HepG2 (cell line): Measurements from ENCODE around the gene VAMP8. TPM values are rescaled to one million over a fixed set of nuclear protein-coding genes. Genes with fewer than 3 reads are reported as not detected.

Experiments used
- BCL6 ChIP-seq: IDR thresholded peaks from 2 replicates; pipeline ENCODE4 v1.6.1; 2016; ENCODE audit warnings: missing genetic modification reagents, missing compliant biosample characterization
- HNRNPK ChIP-seq: fragments of 200-400 bp; formaldehyde crosslinking; IDR thresholded peaks from 2 replicates; pipeline ENCODE4 v1.6.1; 2018; ENCODE audit warnings: low read length, low read depth, moderate library complexity, mild to moderate bottlenecking; ENCODE audit not compliant: poor library complexity, severe bottlenecking
- JDP2 ChIP-seq: sonication (generic); formaldehyde crosslinking; IDR thresholded peaks from 2 replicates; pipeline ENCODE4 v1.8.1; 2022; ENCODE audit warnings: missing genetic modification reagents, borderline replicate concordance
- PCBP1 ChIP-seq: fragments of 200-400 bp; formaldehyde crosslinking; IDR thresholded peaks from 2 replicates; pipeline ENCODE4 v1.6.1; 2017; ENCODE audit warnings: mild to moderate bottlenecking, low read depth, low read length, borderline replicate concordance
- SUZ12 ChIP-seq: fragments of 150-350 bp; IDR thresholded peaks from 2 replicates; pipeline ENCODE4 v1.6.1; 2014; ENCODE audit warnings: low read depth, low read length
- TOE1 ChIP-seq: sonication (generic); formaldehyde crosslinking; IDR thresholded peaks from 2 replicates; pipeline ENCODE4 v1.4.0; 2020; ENCODE audit warnings: mild to moderate bottlenecking, missing genetic modification reagents
- ZFP37 ChIP-seq: sonication (generic); formaldehyde crosslinking; IDR thresholded peaks from 2 replicates; pipeline ENCODE4 v1.4.0; 2020; ENCODE audit warnings: missing genetic modification reagents, borderline replicate concordance
- ZIK1 ChIP-seq: sonication (generic); formaldehyde crosslinking; IDR thresholded peaks from 2 replicates; pipeline ENCODE4 v1.5.0; 2020; ENCODE audit warnings: mild to moderate bottlenecking, low read depth, missing genetic modification reagents, borderline replicate concordance
- ZNF747 ChIP-seq: sonication (generic); formaldehyde crosslinking; IDR thresholded peaks from 2 replicates; pipeline ENCODE4 v1.8.1; 2023; ENCODE audit warnings: missing genetic modification reagents, mild to moderate bottlenecking, borderline replicate concordance
- polyA plus RNA-seq, 8 experiments: library from polyadenylated mRNA; depleted of rRNA in 3 of 8; stranded (reverse) in 7 of 8; unstranded in 1 of 8; fragments of >200 nt; fragmentation: Illumina TruSeq in 4 of 8; extraction: Trizol in 4 of 8; gene quantifications; 2 replicates each; pipeline versions ENCODE4 v1.2.1 to v1.2.3, GENCODE V29; 2011 to 2016; ENCODE audit warnings: low read depth in 4 of 8, missing spikeins in 1 of 8, mixed read lengths in 1 of 8; ENCODE audit not compliant: insufficient read depth in 1 of 8
- total RNA-seq, 5 experiments: library from RNA; depleted of rRNA; stranded (reverse); fragments of >200 nt; fragmentation: Illumina TruSeq; extraction: Trizol; gene quantifications; 2 replicates each; pipeline ENCODE4 v1.2.3, GENCODE V29; 2016; ENCODE audit warnings: low read depth in 1 of 5
- TF ChIP-seq, protein P1 (sequence below): sonication (generic); formaldehyde crosslinking; IDR thresholded peaks from 2 replicates; pipeline ENCODE4 v1.5.0; 2020; ENCODE audit warnings: missing genetic modification reagents
- TF ChIP-seq, protein P2 (sequence below): sonication (generic); formaldehyde crosslinking; IDR thresholded peaks from 2 replicates; pipeline ENCODE4 v1.4.0; 2020; ENCODE audit warnings: missing genetic modification reagents, borderline replicate concordance
- TF ChIP-seq, protein P3 (sequence below): sonication (generic); formaldehyde crosslinking; IDR thresholded peaks from 2 replicates; pipeline ENCODE4 v1.4.0; 2020; ENCODE audit warnings: mild to moderate bottlenecking, missing genetic modification reagents
- TF ChIP-seq, protein P4 (sequence below): IDR thresholded peaks from 2 replicates; pipeline ENCODE4 v1.4.0; 2020; ENCODE audit warnings: mild to moderate bottlenecking, missing genetic modification reagents

Gene VAMP8
- total and polyA plus RNA-seq, 2 of the 13 experiments (the other 11 are each of a cell fraction or from before 2014, with no cell fraction given), result 83.3 to 157 TPM

DNA sequence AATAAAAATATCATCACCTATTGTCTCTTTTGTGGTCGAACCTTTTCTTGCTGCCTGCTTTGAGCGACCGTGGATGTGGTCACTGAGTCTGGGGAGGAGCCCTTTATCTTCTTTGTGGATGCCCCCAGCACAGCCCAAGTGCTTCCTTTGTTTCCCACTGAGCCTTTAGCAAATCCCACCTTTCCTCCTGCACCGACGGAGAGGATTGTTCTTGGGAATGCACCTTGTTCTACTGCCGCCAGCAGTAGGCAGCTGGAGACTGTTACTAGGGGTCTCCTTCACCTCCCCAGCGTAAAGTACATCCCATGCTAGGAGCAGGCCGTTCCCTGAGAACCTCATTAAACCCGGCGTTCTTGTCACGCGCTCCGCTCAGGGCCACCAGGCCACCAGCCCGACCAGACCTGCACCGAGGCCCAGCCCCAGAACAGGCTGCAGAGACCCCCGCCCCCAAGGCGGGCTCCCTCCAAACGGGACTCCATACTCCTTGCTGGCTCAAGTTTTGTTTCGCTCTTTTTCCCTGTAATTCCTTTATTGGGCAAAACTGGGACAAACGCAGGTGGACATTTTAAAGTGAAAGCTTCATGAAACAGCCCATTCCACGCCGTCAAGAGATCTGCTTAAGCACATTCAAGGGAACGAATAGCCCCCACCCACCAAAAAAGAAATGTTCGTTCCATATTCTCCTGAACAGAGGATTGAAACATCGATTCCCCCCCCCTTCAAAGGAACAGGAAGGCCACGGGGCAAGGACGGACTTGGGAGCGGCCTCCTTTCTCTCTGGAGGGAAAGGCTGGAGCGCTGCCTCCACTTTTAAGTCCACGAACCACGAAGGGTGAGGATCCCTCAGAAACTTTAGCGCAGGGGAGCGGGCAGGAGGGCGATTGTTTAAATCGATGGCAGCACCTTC is 39.5 kb upstream of the VAMP8 start (continued):
- TF ChIP-seq ZNF747 (CRISPR knock-in tag) (peak; percentile 33; the same call in 1 of the 2 replicates), ZIK1 (peak; percentile 56), JDP2 (CRISPR knock-in tag) (no peak), BCL6 (CRISPR knock-in tag) (no peak), ZFP37 (CRISPR knock-in tag) (no peak; the same call in 1 of the 2 replicates), HNRNPK (no peak), PCBP1 (0 out of 2 replicates have a peak, but pooled peaks have one; percentile 33), SUZ12 (no peak), TOE1 (CRISPR knock-in tag) (0 out of 2 replicates have a peak, but pooled peaks have one; percentile 4)
- TF ChIP-seq, protein P1, sequence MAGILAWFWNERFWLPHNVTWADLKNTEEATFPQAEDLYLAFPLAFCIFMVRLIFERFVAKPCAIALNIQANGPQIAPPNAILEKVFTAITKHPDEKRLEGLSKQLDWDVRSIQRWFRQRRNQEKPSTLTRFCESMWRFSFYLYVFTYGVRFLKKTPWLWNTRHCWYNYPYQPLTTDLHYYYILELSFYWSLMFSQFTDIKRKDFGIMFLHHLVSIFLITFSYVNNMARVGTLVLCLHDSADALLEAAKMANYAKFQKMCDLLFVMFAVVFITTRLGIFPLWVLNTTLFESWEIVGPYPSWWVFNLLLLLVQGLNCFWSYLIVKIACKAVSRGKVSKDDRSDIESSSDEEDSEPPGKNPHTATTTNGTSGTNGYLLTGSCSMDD (CRISPR knock-in tag), result no peak
- TF ChIP-seq, protein P2, sequence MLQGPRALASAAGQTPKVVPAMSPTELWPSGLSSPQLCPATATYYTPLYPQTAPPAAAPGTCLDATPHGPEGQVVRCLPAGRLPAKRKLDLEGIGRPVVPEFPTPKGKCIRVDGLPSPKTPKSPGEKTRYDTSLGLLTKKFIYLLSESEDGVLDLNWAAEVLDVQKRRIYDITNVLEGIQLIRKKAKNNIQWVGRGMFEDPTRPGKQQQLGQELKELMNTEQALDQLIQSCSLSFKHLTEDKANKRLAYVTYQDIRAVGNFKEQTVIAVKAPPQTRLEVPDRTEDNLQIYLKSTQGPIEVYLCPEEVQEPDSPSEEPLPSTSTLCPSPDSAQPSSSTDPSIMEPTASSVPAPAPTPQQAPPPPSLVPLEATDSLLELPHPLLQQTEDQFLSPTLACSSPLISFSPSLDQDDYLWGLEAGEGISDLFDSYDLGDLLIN, result no peak
- TF ChIP-seq, protein P3, sequence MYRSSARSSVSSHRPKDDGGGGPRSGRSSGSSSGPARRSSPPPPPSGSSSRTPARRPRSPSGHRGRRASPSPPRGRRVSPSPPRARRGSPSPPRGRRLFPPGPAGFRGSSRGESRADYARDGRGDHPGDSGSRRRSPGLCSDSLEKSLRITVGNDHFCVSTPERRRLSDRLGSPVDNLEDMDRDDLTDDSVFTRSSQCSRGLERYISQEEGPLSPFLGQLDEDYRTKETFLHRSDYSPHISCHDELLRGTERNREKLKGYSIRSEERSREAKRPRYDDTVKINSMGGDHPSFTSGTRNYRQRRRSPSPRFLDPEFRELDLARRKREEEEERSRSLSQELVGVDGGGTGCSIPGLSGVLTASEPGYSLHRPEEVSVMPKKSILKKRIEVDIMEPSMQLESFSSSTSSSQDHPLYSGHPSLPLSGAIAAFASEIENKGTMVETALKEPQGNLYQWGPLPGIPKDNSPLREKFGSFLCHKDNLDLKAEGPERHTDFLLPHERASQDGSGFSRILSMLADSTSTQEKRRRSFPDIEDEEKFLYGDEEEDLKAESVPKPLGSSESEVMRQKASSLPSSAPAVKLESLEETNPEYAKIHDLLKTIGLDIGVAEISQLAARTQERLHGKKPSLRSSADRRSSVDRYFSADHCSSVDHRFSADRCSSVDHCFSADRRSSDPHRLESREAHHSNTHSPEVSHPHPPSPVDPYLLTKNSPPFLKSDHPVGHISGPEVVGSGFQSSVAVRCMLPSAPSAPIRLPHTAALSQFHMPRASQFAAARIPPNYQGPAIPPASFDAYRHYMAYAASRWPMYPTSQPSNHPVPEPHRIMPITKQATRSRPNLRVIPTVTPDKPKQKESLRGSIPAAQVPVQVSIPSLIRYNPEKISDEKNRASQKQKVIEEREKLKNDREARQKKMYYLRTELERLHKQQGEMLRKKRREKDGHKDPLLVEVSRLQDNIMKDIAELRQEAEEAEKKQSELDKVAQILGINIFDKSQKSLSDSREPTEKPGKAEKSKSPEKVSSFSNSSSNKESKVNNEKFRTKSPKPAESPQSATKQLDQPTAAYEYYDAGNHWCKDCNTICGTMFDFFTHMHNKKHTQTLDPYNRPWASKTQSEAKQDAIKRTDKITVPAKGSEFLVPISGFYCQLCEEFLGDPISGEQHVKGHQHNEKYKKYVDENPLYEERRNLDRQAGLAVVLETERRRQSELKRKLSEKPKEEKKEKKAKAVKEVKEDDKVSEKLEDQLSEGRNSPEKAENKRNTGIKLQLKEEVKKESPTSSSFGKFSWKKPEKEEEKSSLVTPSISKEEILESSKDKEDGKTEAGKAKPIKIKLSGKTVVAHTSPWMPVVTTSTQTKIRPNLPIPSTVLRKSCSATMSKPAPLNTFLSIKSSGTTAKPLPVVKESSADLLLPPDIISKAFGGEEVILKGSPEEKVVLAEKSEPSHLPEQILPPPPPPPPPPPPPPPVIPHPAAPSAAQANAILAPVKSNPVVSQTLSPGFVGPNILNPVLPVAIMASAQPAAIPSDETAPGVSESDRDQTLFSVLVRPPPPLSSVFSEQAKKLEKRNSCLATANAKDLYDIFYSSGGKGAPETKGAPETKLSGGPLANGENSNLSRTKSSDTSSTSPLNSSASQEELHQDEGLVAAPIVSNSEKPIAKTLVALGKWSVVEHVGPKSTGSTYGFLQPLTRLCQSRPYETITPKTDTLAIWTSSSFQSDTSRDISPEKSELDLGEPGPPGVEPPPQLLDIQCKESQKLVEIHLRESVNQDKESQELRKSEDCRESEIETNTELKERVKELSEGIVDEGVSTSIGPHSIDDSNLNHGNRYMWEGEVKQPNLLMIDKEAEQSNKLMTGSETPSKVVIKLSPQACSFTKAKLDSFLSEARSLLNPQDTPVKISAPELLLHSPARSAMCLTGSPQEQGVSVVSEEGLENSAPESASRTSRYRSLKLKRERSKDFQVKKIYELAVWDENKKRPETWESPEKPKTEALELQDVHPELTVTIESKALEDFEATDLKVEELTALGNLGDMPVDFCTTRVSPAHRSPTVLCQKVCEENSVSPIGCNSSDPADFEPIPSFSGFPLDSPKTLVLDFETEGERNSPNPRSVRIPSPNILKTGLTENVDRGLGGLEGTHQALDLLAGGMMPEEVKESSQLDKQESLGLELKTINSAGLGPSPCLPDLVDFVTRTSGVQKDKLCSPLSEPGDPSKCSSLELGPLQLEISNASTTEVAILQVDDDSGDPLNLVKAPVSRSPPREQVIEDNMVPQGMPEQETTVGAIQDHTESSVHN, result peak; percentile 89; the same call in 1 of the 2 replicates
- TF ChIP-seq, protein P4, sequence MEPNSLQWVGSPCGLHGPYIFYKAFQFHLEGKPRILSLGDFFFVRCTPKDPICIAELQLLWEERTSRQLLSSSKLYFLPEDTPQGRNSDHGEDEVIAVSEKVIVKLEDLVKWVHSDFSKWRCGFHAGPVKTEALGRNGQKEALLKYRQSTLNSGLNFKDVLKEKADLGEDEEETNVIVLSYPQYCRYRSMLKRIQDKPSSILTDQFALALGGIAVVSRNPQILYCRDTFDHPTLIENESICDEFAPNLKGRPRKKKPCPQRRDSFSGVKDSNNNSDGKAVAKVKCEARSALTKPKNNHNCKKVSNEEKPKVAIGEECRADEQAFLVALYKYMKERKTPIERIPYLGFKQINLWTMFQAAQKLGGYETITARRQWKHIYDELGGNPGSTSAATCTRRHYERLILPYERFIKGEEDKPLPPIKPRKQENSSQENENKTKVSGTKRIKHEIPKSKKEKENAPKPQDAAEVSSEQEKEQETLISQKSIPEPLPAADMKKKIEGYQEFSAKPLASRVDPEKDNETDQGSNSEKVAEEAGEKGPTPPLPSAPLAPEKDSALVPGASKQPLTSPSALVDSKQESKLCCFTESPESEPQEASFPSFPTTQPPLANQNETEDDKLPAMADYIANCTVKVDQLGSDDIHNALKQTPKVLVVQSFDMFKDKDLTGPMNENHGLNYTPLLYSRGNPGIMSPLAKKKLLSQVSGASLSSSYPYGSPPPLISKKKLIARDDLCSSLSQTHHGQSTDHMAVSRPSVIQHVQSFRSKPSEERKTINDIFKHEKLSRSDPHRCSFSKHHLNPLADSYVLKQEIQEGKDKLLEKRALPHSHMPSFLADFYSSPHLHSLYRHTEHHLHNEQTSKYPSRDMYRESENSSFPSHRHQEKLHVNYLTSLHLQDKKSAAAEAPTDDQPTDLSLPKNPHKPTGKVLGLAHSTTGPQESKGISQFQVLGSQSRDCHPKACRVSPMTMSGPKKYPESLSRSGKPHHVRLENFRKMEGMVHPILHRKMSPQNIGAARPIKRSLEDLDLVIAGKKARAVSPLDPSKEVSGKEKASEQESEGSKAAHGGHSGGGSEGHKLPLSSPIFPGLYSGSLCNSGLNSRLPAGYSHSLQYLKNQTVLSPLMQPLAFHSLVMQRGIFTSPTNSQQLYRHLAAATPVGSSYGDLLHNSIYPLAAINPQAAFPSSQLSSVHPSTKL (CRISPR knock-in tag), result peak; percentile 57
